SJCRH30 (cell line): ENCODE measurements around the gene PLCB1. TPM values are rescaled to one million over a fixed set of nuclear protein-coding genes. Genes with fewer than 3 reads are reported as not detected.
A peak's percentile ranks its signal among the peaks of the same experiment; 100 is the strongest.

Experiments
- DNase-seq, 2 experiments: peaks; one replicate each; pipeline ENCODE4 v3.0.0-alpha.2; 2015 to 2020
- H3K27ac ChIP-seq: fragments of 250-450 bp; sonication (Bioruptor Pico); 2 replicates; pipeline ENCODE4 v1.5.1; 2020; ENCODE audit warnings: mild to moderate bottlenecking, moderate library complexity
- H3K27me3 ChIP-seq: fragments of 250-450 bp; sonication (Bioruptor Pico); 2 replicates; pipeline ENCODE4 v1.5.1; 2020; ENCODE audit warnings: mild to moderate bottlenecking, moderate library complexity
- H3K36me3 ChIP-seq: fragments of 250-450 bp; sonication (Bioruptor Pico); 2 replicates; pipeline ENCODE4 v1.5.1; 2020; ENCODE audit warnings: mild to moderate bottlenecking, moderate library complexity
- H3K4me1 ChIP-seq: fragments of 250-450 bp; sonication (Bioruptor Pico); 2 replicates; pipeline ENCODE4 v1.5.1; 2020; ENCODE audit warnings: mild to moderate bottlenecking, moderate library complexity
- H3K4me3 ChIP-seq: fragments of 250-450 bp; sonication (Bioruptor Pico); 2 replicates; pipeline ENCODE4 v1.5.1; 2020; ENCODE audit warnings: mild to moderate bottlenecking, moderate library complexity
- H3K9me3 ChIP-seq: fragments of 250-450 bp; sonication (Bioruptor Pico); replicated peaks from 2 replicates; pipeline ENCODE4 v1.5.1; 2020; ENCODE audit warnings: mild to moderate bottlenecking, moderate library complexity
- total RNA-seq: library from RNA; depleted of rRNA; stranded (reverse); fragments of >200 nt; shearing (Covaris generic); gene quantifications from 2 replicates; pipeline ENCODE4 v1.2.3, GENCODE V29; 2014

PLCB1 gene
- total RNA-seq, 1 experiment from 2014 or later = 13.4 TPM

DNA sequence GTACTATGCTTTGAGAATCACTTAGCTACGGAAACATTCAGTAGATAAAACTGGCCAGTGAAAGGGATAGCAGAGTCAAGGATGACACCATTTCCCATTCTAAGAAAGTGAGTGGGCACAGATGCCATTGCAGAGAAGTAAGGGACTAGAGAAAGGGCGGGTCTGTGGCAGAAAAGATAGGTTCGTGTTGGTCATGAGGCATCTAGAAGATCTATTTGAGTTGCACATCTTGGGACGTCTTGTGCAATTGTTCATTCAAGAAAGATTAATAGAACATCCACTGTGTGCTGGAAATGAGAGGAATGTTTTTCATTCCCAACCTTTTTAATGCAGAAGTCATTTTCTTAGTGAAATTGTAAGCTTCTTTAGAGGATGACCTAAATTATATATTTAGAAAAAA lies 161.7 kb downstream of the PLCB1 start:
- Histone ChIP-seq H3K4me3 (no peak overlapping the region), H3K9me3 (no peaks in the 10 kb centered on the region), H3K36me3 (no peaks in the 10 kb centered on the region), H3K27ac (no peak overlapping the region), H3K27me3 (no peaks in the 10 kb centered on the region), H3K4me1 (no peaks in the 10 kb centered on the region)
- no peak for DNase-seq

DNA sequence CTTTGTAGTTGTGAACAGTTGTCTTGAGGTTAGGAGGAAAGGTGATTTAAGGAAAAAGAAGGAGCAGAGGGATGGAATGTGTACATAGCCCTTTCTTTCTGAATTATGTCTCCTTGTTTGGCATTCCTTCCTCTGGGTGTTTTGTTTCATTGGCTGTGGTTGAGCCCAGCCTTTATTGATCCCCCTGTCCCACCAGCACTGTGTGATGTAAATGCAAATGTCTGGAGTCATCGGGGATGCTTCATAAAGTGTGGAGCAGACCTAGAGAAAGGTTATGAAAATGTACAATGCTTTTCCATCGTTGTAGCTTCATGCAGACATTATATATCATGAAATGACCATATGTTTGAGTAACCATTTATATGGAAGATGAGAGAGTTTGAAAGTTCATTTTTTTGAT lies 164.5 kb downstream of the PLCB1 start:
- Histone ChIP-seq H3K27ac (no peak overlapping the region), H3K36me3 (no peaks in the 10 kb centered on the region), H3K27me3 (no peaks in the 10 kb centered on the region), H3K4me1 (no peaks in the 10 kb centered on the region), H3K9me3 (no peaks in the 10 kb centered on the region), H3K4me3 (no peak overlapping the region)
- DNase-seq = no peak

DNA sequence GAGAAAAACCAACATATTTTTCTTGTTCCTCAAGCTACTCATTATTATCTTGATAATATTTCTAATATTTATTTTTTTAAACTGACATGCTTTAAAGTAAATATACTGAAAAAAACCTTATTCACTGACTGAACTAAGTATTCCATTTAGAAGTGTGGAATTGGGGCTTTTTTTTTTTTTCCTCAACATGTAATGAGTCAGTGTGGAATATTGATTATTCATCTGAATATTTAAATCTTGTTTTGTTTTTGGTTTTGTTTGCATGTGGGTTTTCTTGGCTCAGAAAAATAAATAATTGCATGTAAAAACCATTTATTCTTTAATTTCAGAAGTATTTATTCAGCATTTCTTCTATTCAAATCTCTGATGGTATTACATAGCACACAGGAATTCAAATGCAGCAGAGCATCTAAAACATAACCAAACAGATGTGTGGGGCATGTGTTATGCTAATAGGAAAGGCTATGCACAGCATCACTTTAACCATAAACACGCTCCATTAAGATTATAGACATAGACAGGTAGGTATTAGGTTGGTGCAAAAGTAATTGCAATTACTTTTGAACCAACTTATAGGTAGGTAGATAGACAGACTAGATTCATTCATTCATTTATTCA lies 166.5 kb downstream of the PLCB1 start:
- Histone ChIP-seq H3K27me3 (no peaks in the 10 kb centered on the region), H3K9me3 (no peaks in the 10 kb centered on the region), H3K4me3 (no peak overlapping the region), H3K4me1 (no peaks in the 10 kb centered on the region), H3K36me3 (no peaks in the 10 kb centered on the region), H3K27ac (no peak overlapping the region)
- no peak for DNase-seq

DNA sequence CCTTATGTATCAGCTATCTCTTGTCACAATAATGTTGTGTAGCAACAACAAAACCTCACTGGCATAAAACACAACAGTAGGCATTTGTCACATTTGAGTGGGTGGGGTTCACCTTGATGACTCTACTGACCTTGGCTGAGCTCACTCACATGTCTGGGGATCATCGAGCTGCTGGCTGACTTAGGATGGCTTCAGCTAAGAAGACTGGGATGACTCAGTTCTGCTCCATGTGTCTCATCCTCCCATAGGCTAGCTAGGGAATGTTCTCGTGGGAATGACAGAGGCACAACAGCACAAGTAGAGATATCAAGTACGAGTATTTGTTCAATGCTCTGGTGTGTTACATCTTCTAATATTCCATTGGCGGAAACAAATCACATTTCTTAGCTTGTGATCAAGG lies 167.9 kb downstream of the PLCB1 start:
- Histone ChIP-seq H3K27me3 (no peaks in the 10 kb centered on the region), H3K4me1 (no peaks in the 10 kb centered on the region), H3K36me3 (no peaks in the 10 kb centered on the region), H3K27ac (no peak overlapping the region), H3K4me3 (no peak overlapping the region), H3K9me3 (no peaks in the 10 kb centered on the region)
- DNase-seq = no peak

DNA sequence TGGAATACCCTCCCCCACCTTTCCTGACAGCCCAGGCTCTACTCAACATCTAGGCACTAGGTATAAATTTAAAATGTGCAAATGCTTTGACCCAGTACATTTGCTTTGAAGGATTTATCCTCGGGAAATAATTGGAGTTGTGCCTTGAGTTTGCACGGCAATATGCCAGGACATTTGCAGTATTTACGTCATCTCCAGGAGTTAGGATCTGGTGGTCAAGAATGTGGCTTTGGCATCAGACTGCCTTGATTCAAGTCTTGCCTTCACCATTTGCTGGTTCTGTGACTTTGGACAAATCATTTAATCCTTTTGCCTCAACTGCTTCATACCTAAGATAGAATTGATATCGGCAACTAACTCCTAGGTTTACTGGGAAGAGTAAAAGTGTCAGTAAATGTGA lies 169.6 kb downstream of the PLCB1 start:
- no peaks in the 10 kb centered on the region for H3K36me3 ChIP-seq
- H3K27ac ChIP-seq = no peak overlapping the region
- H3K4me3 ChIP-seq = no peak overlapping the region
- no peak for DNase-seq
- H3K27me3 ChIP-seq = no peaks in the 10 kb centered on the region
- H3K9me3 ChIP-seq = no peaks in the 10 kb centered on the region
- no peaks in the 10 kb centered on the region for H3K4me1 ChIP-seq

DNA sequence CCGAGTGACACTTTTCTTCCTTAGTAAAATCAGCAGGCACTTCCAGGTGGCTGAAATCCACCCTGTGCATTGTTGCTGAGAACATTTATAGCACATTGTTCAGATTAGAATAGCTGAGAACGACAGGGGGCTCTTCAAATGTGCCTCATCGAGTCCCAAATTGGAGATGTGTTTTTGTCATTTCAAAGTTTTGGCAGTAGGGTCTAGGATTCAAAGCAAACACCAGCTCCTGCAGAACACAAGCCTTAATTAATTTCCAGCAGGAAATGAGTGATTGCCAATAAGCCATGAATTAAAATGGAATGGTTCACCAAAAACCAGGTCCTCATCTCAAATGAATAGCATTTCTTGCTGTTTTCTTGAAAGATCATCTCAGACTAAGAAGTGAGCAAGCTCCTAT lies 171.6 kb downstream of the PLCB1 start:
- no peaks in the 10 kb centered on the region for H3K36me3 ChIP-seq
- H3K4me3 ChIP-seq = no peak overlapping the region
- DNase-seq = no peak

DNA sequence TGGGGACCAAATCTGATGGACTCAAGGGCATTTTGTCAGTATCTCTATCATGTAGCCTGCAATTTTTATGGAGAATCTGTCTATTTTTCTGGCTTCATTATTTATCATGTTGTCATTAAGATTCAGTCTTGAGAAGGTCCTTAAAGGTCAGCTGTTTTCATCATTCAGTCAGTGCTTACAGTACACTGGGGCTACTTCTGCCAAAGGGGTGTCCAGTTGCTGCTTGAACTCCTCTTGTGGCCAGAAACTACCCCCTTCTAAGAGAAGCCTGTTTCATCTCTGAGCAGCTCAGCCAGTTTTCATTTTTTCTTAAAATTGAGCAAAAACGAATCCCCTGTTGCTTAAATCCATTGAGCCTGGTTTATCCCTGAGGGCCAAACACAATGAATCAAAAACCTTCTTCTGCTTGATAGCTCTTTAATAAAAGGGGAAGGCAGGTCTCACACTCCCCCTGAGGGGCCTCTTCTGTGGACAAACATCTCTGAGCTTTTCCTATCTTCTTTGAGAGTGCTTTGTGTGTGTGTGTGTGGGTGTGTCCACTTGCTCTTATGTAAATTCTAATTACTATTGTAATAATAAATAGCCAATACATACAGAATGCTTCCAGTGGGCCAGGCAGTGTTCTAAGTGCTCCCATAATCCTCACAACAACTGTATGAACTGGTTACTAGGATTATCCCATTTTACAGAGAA lies 172.2 kb downstream of the PLCB1 start:
- no peaks in the 10 kb centered on the region for H3K27me3 ChIP-seq
- H3K4me1 ChIP-seq = no peaks in the 10 kb centered on the region
- no peaks in the 10 kb centered on the region for H3K36me3 ChIP-seq
- H3K27ac ChIP-seq = no peak overlapping the region
- DNase-seq = no peak
- H3K9me3 ChIP-seq = no peaks in the 10 kb centered on the region
- no peak overlapping the region for H3K4me3 ChIP-seq

More for the DNA sequence above, 171.6 kb downstream of the PLCB1 start:
- Histone ChIP-seq H3K4me1 (no peaks in the 10 kb centered on the region), H3K9me3 (no peaks in the 10 kb centered on the region), H3K27me3 (no peaks in the 10 kb centered on the region), H3K27ac (no peak overlapping the region)

DNA sequence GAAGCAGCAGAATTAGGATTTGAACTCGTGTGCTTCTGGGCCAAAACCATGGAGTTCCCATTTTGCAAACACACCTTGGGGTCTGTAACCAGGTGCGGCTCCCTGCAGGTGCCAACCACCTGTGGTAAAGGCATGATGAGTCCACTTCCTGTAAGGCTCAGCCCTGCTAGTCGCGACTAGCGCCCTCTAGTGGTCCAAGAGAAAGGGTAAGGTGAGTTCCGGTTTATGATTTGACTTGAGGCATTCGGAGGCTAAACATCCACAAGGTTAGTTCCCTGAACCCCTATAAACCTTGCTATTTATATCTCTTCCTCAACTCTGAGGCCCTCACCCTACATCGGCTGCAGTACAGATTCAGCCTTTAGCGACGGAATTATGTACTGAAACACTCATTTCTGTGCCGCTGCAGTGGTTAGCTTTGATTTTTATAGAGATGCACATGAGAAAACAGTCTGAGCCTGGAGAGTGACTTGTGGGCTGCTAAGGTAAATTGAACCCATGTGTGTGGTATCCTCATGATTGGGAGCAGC lies 173.4 kb downstream of the PLCB1 start:
- no peaks in the 10 kb centered on the region for H3K9me3 ChIP-seq
- H3K27me3 ChIP-seq = no peaks in the 10 kb centered on the region
- H3K4me1 ChIP-seq = no peaks in the 10 kb centered on the region
- no peak overlapping the region for H3K4me3 ChIP-seq
- no peak overlapping the region for H3K27ac ChIP-seq
- DNase-seq = peak; percentile 41 to 74
- H3K36me3 ChIP-seq = no peaks in the 10 kb centered on the region

DNA sequence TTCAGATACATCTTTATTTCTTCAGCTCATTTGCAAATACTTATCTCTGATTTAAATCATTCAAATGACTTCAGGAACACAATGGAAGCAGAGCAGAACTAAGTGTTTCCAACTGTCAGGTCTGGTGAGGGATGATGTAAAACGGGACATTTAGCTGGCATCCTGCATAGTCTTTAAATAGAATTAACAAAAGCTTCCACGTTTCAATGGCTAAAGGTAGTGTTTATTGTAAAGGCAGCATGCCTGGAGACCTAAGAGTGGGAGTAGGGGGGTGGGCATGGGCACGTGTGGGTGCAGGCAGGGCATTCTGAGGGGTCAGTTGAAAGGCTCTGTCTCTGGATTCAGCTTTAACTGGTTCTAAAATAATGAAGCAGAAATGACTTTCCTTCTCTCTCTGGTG lies 174.9 kb downstream of the PLCB1 start:
- DNase-seq = no peak
- Histone ChIP-seq H3K27ac (no peak overlapping the region), H3K4me1 (no peaks in the 10 kb centered on the region), H3K9me3 (no peaks in the 10 kb centered on the region), H3K36me3 (no peaks in the 10 kb centered on the region), H3K4me3 (no peak overlapping the region), H3K27me3 (no peaks in the 10 kb centered on the region)

DNA sequence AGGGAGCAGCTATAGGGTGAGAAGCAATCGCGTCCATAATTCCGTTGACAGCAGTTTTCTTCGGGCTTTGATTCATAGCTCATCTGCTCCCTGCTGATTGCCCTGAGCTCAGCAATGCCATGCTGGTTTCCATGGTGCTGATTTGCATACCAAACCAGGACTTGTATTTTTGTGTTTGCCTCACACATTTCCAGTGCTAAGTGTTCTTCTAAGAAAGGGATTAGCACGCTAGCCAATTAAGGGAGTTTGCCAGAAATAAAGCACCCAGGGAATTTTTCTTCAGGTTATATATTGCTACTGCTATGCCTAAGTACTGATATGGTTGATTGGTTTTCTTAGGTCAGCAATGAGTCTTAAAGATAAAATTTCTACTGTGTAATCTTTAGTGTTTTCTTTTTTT lies 177.6 kb downstream of the PLCB1 start:
- H3K9me3 ChIP-seq = no peaks in the 10 kb centered on the region
- DNase-seq = no peak
- H3K36me3 ChIP-seq = no peaks in the 10 kb centered on the region
- no peaks in the 10 kb centered on the region for H3K27me3 ChIP-seq
- H3K4me1 ChIP-seq = no peaks in the 10 kb centered on the region
- no peak overlapping the region for H3K4me3 ChIP-seq
- no peak overlapping the region for H3K27ac ChIP-seq

DNA sequence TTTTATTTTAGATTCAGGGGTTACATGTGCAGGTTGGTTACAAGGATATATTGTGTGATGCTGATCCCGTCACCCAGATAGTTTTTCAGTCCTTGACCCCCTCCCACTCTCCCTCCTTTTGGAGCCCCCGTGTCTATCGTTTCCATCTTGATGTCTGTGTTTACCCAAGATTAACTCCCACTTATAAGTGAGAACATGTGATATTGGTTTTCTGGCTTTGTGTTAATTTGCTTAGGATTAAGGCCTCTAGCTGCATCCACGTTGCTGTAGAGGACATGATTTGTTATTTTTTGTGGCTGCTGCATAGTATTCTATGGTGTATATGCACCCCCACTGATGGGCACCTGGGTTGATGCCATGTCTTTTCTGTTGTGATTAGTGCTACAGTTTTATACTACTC lies 178.6 kb downstream of the PLCB1 start:
- H3K36me3 ChIP-seq = no peaks in the 10 kb centered on the region
- H3K4me3 ChIP-seq = no peak overlapping the region
- H3K27me3 ChIP-seq = no peaks in the 10 kb centered on the region
- no peaks in the 10 kb centered on the region for H3K4me1 ChIP-seq
- H3K9me3 ChIP-seq = no peaks in the 10 kb centered on the region
- no peak for DNase-seq
- H3K27ac ChIP-seq = no peak overlapping the region

DNA sequence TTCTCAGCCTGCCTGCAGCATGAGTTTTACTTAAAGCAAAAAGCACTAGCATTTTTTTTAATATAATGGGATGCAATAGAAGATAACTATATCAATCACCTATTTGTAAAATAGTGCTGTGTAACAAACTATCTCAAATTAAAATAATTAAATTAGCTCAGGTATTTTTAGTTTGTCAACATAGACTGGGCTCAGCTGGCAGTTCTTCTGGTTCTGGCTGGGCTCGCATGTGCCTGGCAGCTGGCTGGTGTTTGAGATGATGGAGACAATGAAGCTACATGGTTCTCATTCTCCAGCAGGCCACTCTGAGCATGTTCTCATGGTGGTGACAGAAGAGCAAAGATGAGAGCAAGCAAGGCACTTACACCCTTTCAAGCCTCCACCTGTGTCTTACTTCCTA lies 181.0 kb downstream of the PLCB1 start:
- H3K9me3 ChIP-seq = no peaks in the 10 kb centered on the region
- no peak overlapping the region for H3K4me3 ChIP-seq
- no peak overlapping the region for H3K27ac ChIP-seq
- H3K27me3 ChIP-seq = no peaks in the 10 kb centered on the region
- DNase-seq = no peak
- no peaks in the 10 kb centered on the region for H3K4me1 ChIP-seq
- no peaks in the 10 kb centered on the region for H3K36me3 ChIP-seq

DNA sequence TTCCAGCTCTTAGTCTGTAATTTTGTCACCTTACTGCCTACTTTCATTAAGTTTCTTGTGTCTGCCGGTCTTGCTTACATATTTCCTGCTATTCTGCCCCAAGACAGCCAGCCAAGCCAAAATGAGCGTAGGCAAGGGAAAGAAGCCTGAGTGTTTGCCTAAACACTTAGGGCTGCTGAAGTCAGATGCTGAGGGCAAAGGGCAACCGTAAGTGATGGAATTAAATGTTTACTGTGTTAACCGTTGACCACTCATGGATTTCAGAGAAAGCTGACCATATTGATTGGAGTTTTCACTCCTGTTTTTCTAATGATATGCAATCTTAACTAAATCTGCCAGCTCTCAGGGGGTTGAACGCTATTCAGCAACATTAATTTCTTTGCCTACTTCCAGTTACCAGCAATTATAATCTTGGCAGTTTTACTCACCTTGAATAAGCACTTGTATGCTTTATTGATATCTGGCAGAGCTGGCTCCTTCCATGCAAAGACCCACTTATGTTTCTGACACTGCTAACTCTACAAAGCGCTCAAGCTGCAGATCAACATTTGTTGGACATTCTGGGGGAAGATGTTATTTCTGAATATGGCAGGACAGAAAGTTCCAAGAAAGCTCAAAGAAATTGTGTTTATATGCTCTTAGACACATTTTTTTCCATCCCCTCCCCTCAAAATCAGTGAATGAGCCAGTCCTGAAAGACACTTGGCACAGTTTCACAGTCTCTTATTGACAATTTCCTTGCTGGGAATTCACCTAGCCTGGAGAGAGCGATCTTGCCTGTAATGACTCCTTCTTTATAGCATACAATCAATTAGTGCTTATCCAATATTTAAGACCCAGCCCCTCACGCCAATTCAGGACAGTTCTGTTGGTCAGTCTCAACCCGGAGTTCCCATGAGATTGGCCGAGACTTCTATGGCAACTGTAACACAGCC lies 183.8 kb downstream of the PLCB1 start:
- no peaks in the 10 kb centered on the region for H3K9me3 ChIP-seq
- no peaks in the 10 kb centered on the region for H3K4me1 ChIP-seq
- DNase-seq = no peak
- no peak overlapping the region for H3K27ac ChIP-seq
- H3K36me3 ChIP-seq = no peaks in the 10 kb centered on the region
- H3K4me3 ChIP-seq = no peak overlapping the region
- no peaks in the 10 kb centered on the region for H3K27me3 ChIP-seq

DNA sequence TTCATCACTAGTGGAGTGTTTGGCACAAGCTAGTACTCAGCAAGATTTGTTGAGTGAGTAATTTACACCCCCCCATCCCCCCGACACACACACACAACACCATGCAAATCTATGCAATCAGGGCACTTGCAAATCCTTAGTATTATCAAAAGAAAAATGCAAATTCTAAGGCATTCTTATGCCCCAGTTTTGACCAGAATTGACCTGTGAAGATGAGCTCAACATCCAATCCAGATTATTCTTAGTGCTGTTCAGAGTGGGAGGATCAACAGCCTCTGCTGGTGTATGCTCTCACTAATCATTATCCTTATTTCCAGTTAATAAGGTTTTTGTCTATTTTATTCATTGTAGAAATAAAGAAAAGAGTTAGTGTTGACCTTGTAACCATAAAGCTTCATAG lies 185.4 kb downstream of the PLCB1 start:
- no peak overlapping the region for H3K27ac ChIP-seq
- no peaks in the 10 kb centered on the region for H3K4me1 ChIP-seq
- H3K4me3 ChIP-seq = no peak overlapping the region
- H3K27me3 ChIP-seq = no peaks in the 10 kb centered on the region
- H3K9me3 ChIP-seq = no peaks in the 10 kb centered on the region
- no peaks in the 10 kb centered on the region for H3K36me3 ChIP-seq
- no peak for DNase-seq

DNA sequence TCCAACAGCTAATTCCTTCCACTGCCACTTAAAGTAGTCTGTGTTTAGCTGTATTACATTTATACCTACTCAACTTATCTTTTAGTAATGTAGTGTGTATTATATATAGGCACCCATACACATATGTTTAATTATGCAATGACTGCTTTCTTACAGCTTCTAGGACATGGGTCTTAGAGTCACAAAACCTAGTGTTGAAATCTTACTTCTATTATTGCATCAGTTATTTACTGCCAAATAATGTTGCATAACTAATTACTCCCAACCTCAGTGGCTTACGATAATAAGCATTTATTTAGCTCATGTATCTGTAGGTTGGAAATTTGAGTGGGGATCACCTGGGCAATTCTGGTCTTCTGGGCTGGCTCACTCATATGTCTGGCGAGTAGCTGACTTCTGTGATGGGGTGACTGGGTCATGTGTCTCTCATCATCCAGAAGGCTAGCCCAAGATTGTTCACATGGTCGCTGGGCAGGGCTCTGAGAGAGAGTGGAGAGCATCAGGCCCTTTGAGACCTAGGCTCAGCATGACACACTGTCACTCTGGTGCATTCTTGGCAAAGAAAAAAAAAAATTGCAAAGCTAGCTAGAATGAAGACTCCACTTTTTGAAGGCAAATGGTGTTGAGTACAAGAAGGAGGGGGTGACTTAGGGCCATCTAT lies 187.0 kb downstream of the PLCB1 start:
- Histone ChIP-seq H3K27ac (no peak overlapping the region), H3K4me1 (no peaks in the 10 kb centered on the region), H3K36me3 (no peaks in the 10 kb centered on the region), H3K27me3 (no peaks in the 10 kb centered on the region), H3K9me3 (no peaks in the 10 kb centered on the region), H3K4me3 (no peak overlapping the region)
- no peak for DNase-seq
